HepG2 (cell line): Measurements from ENCODE around the gene SLC29A2. TPM values are rescaled to one million over a fixed set of nuclear protein-coding genes. Genes with fewer than 3 reads are reported as not detected.

Source experiments
- ASH2L ChIP-seq: fragments of 300-600, 200-600 bp; sonication (generic); IDR thresholded peaks from 2 replicates; pipeline ENCODE4 v1.7.0; 2017; ENCODE audit warnings: low read depth, mild to moderate bottlenecking, moderate library complexity, mixed read lengths, low read length; ENCODE audit not compliant: insufficient read length
- ELF3 ChIP-seq: IDR thresholded peaks from 2 replicates; pipeline ENCODE4 v1.6.1; 2016; ENCODE audit warnings: missing genetic modification reagents, missing compliant biosample characterization
- GTF2F1 ChIP-seq: fragments of 150-350 bp; IDR thresholded peaks from 2 replicates; pipeline ENCODE4 v1.6.1; 2014; ENCODE audit warnings: low read length
- HNF4G ChIP-seq, 2 experiments: sonication (generic) in 1 of 2; formaldehyde crosslinking in 1 of 2; IDR thresholded peaks; 2 replicates each; pipeline versions ENCODE4 v1.4.0 to v1.6.1; 2011 to 2020; ENCODE audit warnings: borderline replicate concordance in 2 of 2, low read depth in 2 of 2, mild to moderate bottlenecking in 2 of 2, low read length in 1 of 2, missing genetic modification reagents in 1 of 2, moderate library complexity in 1 of 2
- MXI1 ChIP-seq: IDR thresholded peaks from 3 replicates; pipeline ENCODE4 v1.6.1; 2012; ENCODE audit warnings: low read depth, low read length, inconsistent platforms, borderline replicate concordance
- NBN ChIP-seq: fragments of 450-650 bp; conservative IDR thresholded peaks from 2 replicates; pipeline ENCODE4 v1.6.1; 2017
- NFYB ChIP-seq: sonication (generic); formaldehyde crosslinking; IDR thresholded peaks from 2 replicates; pipeline ENCODE4 v1.4.0; 2020; ENCODE audit warnings: missing genetic modification reagents
- SP140L ChIP-seq: sonication (generic); formaldehyde crosslinking; IDR thresholded peaks from 2 replicates; pipeline ENCODE4 v1.4.0; 2020; ENCODE audit warnings: missing genetic modification reagents, borderline replicate concordance
- TRIM24 ChIP-seq: sonication (generic); formaldehyde crosslinking; IDR thresholded peaks from 2 replicates; pipeline ENCODE4 v1.8.0; 2022; ENCODE audit warnings: mild to moderate bottlenecking, missing genetic modification reagents
- ZNF337 ChIP-seq: sonication (generic); formaldehyde crosslinking; IDR thresholded peaks from 2 replicates; pipeline ENCODE4 v1.5.1; 2020; ENCODE audit warnings: missing genetic modification reagents, low read depth, mild to moderate bottlenecking, borderline replicate concordance
- ZNF589 ChIP-seq: sonication (generic); formaldehyde crosslinking; conservative IDR thresholded peaks from 2 replicates; pipeline ENCODE4 v1.8.0; 2022; ENCODE audit warnings: mild to moderate bottlenecking, moderate library complexity, missing genetic modification reagents
- polyA plus RNA-seq, 8 experiments: library from polyadenylated mRNA; depleted of rRNA in 3 of 8; stranded (reverse) in 7 of 8; unstranded in 1 of 8; fragments of >200 nt; fragmentation: Illumina TruSeq in 4 of 8; extraction: Trizol in 4 of 8; gene quantifications; 2 replicates each; pipeline versions ENCODE4 v1.2.1 to v1.2.3, GENCODE V29; 2011 to 2016; ENCODE audit warnings: low read depth in 4 of 8, missing spikeins in 1 of 8, mixed read lengths in 1 of 8; ENCODE audit not compliant: insufficient read depth in 1 of 8
- total RNA-seq, 5 experiments: library from RNA; depleted of rRNA; stranded (reverse); fragments of >200 nt; fragmentation: Illumina TruSeq; extraction: Trizol; gene quantifications; 2 replicates each; pipeline ENCODE4 v1.2.3, GENCODE V29; 2016; ENCODE audit warnings: low read depth in 1 of 5
- TF ChIP-seq, protein P1 (sequence below): sonication (generic); formaldehyde crosslinking; IDR thresholded peaks from 2 replicates; pipeline ENCODE4 v1.4.0; 2020; ENCODE audit warnings: mild to moderate bottlenecking, missing genetic modification reagents
- TF ChIP-seq, protein P2 (sequence below), 2 experiments: sonication (generic) in 1 of 2; formaldehyde crosslinking in 1 of 2; IDR thresholded peaks; 2 replicates each; pipeline versions ENCODE4 v1.5.1 to v1.6.1; 2011 to 2020; ENCODE audit warnings: borderline replicate concordance in 1 of 2, low read depth in 1 of 2, low read length in 1 of 2, mild to moderate bottlenecking in 1 of 2, missing genetic modification reagents in 1 of 2, moderate library complexity in 1 of 2
- TF ChIP-seq, protein P3 (sequence below): sonication (generic); formaldehyde crosslinking; IDR thresholded peaks from 2 replicates; pipeline ENCODE4 v1.5.0; 2020; ENCODE audit warnings: mild to moderate bottlenecking, low read depth, missing genetic modification reagents, borderline replicate concordance
- TF ChIP-seq, protein P4 (sequence below): sonication (generic); formaldehyde crosslinking; IDR thresholded peaks from 2 replicates; pipeline ENCODE4 v1.4.0; 2020; ENCODE audit warnings: missing genetic modification reagents
- TF ChIP-seq, protein P5 (sequence below): IDR thresholded peaks from 2 replicates; pipeline ENCODE4 v1.6.1; 2016; ENCODE audit warnings: control low read depth
- TF ChIP-seq, protein P6 (sequence below): sonication (generic); formaldehyde crosslinking; IDR thresholded peaks from 2 replicates; pipeline ENCODE4 v1.9.0; 2021; ENCODE audit warnings: missing genetic modification reagents, borderline replicate concordance

Gene SLC29A2
- total and polyA plus RNA-seq, 2 of the 13 experiments (the other 11 are each of a cell fraction or from before 2014, with no cell fraction given) = 0.63 to 0.66 TPM

DNA sequence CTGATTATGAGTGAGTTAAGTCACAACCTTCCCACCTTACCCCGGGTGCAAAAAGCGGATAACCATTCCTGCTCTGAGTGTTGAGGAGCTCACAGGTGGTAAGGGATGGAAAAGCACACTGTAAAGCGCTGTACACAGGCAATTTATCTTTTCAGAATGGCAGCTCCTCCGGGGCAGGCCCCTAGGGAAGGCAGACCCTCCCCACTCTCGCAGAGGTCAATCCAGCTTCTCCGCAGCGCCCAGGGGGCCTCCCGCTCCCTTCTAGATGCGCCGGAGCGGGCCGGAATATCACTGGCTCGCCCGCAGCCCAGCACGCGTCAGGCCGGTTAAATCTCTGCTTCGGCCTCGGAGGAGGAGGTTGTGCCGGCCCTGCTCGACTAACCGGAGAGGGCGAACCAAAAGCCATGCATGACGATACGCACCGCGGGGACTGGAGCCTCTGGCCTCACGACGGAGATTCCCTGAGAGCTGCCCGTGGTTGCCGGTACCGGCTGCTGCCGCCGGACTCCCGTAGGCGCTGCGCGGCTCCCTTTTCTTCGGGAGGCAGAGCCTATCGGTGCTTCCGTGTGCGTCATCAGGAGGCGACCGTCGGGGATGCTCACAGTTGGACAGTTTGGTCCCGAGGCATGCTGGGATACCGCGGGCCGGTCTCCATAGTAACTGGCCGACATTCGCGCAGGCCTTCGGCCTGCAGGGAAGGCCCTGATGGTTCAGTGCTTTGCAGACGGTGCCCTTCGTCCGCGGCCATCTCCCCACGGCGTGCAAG, 26.8 kb downstream of the SLC29A2 start, which contains the start of gene BRMS1 (continued):
- TF ChIP-seq, protein P1, sequence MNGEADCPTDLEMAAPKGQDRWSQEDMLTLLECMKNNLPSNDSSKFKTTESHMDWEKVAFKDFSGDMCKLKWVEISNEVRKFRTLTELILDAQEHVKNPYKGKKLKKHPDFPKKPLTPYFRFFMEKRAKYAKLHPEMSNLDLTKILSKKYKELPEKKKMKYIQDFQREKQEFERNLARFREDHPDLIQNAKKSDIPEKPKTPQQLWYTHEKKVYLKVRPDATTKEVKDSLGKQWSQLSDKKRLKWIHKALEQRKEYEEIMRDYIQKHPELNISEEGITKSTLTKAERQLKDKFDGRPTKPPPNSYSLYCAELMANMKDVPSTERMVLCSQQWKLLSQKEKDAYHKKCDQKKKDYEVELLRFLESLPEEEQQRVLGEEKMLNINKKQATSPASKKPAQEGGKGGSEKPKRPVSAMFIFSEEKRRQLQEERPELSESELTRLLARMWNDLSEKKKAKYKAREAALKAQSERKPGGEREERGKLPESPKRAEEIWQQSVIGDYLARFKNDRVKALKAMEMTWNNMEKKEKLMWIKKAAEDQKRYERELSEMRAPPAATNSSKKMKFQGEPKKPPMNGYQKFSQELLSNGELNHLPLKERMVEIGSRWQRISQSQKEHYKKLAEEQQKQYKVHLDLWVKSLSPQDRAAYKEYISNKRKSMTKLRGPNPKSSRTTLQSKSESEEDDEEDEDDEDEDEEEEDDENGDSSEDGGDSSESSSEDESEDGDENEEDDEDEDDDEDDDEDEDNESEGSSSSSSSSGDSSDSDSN = peak; percentile 77
- no peak for TF ChIP-seq TRIM24 (CRISPR knock-in tag)
- TF ChIP-seq HNF4G (IDR thresholded peaks at IDR 0.05; ENCODE audit: borderline replicate concordance, low read depth, low read length) = no peak
- TF ChIP-seq HNF4G (CRISPR knock-in tag; IDR thresholded peaks at IDR 0.05; ENCODE audit: borderline replicate concordance, low read depth) = no peak
- peak; percentile 96; the same call in 2 of the 3 replicates for TF ChIP-seq MXI1
- TF ChIP-seq, protein P2, sequence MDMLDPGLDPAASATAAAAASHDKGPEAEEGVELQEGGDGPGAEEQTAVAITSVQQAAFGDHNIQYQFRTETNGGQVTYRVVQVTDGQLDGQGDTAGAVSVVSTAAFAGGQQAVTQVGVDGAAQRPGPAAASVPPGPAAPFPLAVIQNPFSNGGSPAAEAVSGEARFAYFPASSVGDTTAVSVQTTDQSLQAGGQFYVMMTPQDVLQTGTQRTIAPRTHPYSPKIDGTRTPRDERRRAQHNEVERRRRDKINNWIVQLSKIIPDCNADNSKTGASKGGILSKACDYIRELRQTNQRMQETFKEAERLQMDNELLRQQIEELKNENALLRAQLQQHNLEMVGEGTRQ (IDR thresholded peaks at IDR 0.05; ENCODE audit: low read depth, low read length) = no peak
- TF ChIP-seq, protein P2 (CRISPR knock-in tag; IDR thresholded peaks at IDR 0.05; ENCODE audit: borderline replicate concordance) = no peak
- TF ChIP-seq, protein P3, sequence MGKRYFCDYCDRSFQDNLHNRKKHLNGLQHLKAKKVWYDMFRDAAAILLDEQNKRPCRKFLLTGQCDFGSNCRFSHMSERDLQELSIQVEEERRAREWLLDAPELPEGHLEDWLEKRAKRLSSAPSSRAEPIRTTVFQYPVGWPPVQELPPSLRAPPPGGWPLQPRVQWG (CRISPR knock-in tag) = no peak
- TF ChIP-seq, protein P4, sequence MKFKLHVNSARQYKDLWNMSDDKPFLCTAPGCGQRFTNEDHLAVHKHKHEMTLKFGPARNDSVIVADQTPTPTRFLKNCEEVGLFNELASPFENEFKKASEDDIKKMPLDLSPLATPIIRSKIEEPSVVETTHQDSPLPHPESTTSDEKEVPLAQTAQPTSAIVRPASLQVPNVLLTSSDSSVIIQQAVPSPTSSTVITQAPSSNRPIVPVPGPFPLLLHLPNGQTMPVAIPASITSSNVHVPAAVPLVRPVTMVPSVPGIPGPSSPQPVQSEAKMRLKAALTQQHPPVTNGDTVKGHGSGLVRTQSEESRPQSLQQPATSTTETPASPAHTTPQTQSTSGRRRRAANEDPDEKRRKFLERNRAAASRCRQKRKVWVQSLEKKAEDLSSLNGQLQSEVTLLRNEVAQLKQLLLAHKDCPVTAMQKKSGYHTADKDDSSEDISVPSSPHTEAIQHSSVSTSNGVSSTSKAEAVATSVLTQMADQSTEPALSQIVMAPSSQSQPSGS = peak; percentile 77; the same call in 1 of the 2 replicates
- TF ChIP-seq, protein P5, sequence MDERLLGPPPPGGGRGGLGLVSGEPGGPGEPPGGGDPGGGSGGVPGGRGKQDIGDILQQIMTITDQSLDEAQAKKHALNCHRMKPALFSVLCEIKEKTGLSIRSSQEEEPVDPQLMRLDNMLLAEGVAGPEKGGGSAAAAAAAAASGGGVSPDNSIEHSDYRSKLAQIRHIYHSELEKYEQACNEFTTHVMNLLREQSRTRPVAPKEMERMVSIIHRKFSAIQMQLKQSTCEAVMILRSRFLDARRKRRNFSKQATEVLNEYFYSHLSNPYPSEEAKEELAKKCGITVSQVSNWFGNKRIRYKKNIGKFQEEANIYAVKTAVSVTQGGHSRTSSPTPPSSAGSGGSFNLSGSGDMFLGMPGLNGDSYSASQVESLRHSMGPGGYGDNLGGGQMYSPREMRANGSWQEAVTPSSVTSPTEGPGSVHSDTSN = no peak
- TF ChIP-seq NBN = no peak
- peak; percentile 88 for TF ChIP-seq NFYB (CRISPR knock-in tag)
- TF ChIP-seq, protein P6, sequence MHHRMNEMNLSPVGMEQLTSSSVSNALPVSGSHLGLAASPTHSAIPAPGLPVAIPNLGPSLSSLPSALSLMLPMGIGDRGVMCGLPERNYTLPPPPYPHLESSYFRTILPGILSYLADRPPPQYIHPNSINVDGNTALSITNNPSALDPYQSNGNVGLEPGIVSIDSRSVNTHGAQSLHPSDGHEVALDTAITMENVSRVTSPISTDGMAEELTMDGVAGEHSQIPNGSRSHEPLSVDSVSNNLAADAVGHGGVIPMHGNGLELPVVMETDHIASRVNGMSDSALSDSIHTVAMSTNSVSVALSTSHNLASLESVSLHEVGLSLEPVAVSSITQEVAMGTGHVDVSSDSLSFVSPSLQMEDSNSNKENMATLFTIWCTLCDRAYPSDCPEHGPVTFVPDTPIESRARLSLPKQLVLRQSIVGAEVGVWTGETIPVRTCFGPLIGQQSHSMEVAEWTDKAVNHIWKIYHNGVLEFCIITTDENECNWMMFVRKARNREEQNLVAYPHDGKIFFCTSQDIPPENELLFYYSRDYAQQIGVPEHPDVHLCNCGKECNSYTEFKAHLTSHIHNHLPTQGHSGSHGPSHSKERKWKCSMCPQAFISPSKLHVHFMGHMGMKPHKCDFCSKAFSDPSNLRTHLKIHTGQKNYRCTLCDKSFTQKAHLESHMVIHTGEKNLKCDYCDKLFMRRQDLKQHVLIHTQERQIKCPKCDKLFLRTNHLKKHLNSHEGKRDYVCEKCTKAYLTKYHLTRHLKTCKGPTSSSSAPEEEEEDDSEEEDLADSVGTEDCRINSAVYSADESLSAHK (CRISPR knock-in tag) = no peak
- TF ChIP-seq ELF3 = peak; percentile 78; the same call in 1 of the 2 replicates
- no peak for TF ChIP-seq GTF2F1
- TF ChIP-seq ASH2L = peak; percentile 93
- peak; percentile 49; the same call in 1 of the 2 replicates for TF ChIP-seq ZNF337 (CRISPR knock-in tag)
- no peak for TF ChIP-seq SP140L (CRISPR knock-in tag)
- no peak for TF ChIP-seq ZNF589 (CRISPR knock-in tag)
